Cardiac fibroblast (primary cell): ENCODE results near the gene CHRDL1.

Source experiments
- DNase-seq, 2 donors: peaks; one replicate each; pipeline versions ENCODE4 v3.0.0 to v3.0.0-alpha.2; 2010; ENCODE audit warnings: low read depth in 2 of 2
- H3K4me3 ChIP-seq, 2 donors: replicated peaks in 1 of 2; 1 replicate in 1 of 2; 2 replicates in 1 of 2; pipeline ENCODE4 v1.5.1; 2011; ENCODE audit warnings: low read depth in 2 of 2, low read length in 2 of 2, mild to moderate bottlenecking in 2 of 2, moderate library complexity in 1 of 2
- CTCF ChIP-seq: IDR thresholded peaks from one replicate; pipeline ENCODE4 v1.5.1; 2011; ENCODE audit warnings: low read depth, mild to moderate bottlenecking, low read length, inconsistent platforms

CHRDL1 gene

GRCh38 chrX:110699109-110699508 lies 96.5 kb downstream of the CHRDL1 start:
- TF ChIP-seq CTCF, result no peak

GRCh38 chrX:110698696-110699095 lies 96.9 kb downstream of the CHRDL1 start:
- no peak for DNase-seq
- no peak for TF ChIP-seq CTCF
- H3K4me3 ChIP-seq, result no peak overlapping the region

More at GRCh38 chrX:110699109-110699508, 96.5 kb downstream of the CHRDL1 start:
- no peak overlapping the region for H3K4me3 ChIP-seq
- no peak for DNase-seq

DNA sequence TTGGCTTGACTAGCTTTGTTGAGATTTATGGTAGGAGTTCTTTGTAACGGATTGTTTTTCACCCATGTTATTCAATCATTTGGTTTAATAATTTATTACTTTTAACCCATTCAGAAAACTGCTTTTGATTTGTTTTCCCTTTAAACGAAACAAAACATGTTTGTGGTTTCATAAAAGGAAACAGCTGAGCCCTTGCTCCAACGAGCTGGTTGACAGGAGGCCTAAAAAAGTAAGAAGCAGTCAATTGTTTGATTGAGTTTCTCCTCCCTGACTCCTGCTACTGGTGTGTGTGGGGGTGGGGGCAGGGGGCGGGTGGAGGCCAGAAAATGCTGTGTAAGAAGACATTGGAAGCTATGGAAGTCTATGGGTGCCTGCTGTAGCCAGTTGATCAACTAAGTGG lies 102.8 kb downstream of the CHRDL1 start:
- no peak for TF ChIP-seq CTCF
- no peak overlapping the region for H3K4me3 ChIP-seq
- no peak for DNase-seq

DNA sequence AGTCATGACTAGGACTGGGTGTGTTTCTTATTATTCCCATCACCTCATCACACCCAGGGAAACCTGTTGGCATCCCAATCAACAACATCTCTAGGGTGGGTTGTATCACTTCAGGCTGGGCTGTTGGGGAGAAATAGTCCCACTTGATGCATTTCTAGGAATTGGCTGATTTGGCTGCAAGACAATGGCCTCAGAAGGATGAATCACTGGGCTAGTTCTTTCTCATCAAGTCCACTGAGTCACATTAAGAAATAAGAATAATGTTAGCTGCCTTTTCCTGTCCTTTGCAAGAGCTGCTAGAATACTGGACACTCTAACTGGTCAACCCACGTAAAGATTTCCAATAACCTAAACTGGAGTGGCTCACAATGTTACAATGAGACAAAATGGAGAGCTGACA lies 104.2 kb downstream of the CHRDL1 start:
- TF ChIP-seq CTCF, result no peak
- H3K4me3 ChIP-seq, result no peak overlapping the region
- no peak for DNase-seq

DNA sequence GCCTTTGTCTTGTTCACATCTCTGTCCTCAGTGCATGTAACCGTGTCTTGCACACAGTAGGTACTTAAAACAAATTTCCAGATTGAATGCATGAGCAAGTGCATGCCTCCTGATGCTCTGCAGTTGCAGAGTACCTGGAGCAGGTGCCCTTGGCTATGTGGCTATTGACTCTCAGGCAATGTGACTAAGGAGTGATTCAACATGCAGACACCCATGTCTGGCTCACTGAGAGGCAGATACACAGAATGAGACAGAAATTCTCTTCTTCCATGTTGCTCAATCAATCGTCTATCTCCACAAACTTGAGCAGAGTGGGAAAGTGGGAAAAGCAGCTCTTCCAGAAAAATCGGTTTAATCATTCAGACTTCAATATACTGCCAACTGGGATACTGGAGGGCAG lies 111.0 kb downstream of the CHRDL1 start:
- no peak for DNase-seq
- no peak overlapping the region for H3K4me3 ChIP-seq
- TF ChIP-seq CTCF, result no peak

- H3K4me3 ChIP-seq, result no peak overlapping the region
- no peak for TF ChIP-seq CTCF
- no peak for DNase-seq
Measured at GRCh38 chrX:110683925-110684324, 111.7 kb downstream of the CHRDL1 start.

DNA sequence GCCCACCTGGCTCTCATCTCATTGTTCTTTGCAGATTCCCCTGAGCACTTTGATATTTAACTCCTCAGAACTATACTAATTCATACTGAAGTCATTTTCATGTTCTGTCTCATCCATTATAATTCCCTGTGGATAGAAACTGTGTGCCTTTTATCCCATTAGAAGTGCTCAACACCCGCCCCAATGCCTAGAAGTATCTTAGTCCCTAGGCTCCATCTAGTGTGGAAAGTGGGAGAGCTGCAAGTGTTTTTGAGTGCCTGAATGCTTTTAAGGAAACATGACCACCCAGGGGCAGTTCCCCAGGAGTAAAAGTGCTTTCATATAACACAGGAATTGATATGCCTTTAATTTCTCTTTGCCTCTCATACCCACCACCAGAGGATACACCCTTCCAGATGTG lies 117.0 kb downstream of the CHRDL1 start:
- no peak for TF ChIP-seq CTCF

More for the DNA sequence above, 117.0 kb downstream of the CHRDL1 start:
- H3K4me3 ChIP-seq, result no peak overlapping the region
- DNase-seq, result no peak
